Gastroesophageal sphincter (tissue), 4 donors: Measurements from ENCODE around the gene BRMS1L. TPM values are rescaled to one million over a fixed set of nuclear protein-coding genes. Genes with fewer than 3 reads are reported as not detected.
"Not testable (repeated sequence)": the region's sequence is repeated elsewhere in the genome, so short reads cannot be mapped to it uniquely, and the experiment has no call there.

Source experiments
- ATAC-seq: fragments of 150-250 bp; one replicate; pipeline ENCODE4 v1.9.1; 2016; ENCODE audit warnings: mild to moderate bottlenecking, moderate library complexity
- H3K27ac ChIP-seq, 4 donors: fragments of 200-600 bp; sonication (generic) in 3 of 4; 1 replicate in 3 of 4; 2 replicates in 1 of 4; pipeline ENCODE4 v1.5.1; 2016 to 2019
- H3K27me3 ChIP-seq: fragments of 200-600 bp; sonication (generic); one replicate; pipeline ENCODE4 v1.5.1; 2019
- H3K36me3 ChIP-seq, 2 donors: fragments of 200-600 bp; sonication (generic); one replicate each; pipeline ENCODE4 v1.5.1; 2019; ENCODE audit warnings: control low read depth in 1 of 2
- H3K4me1 ChIP-seq, 3 donors: fragments of 200-600 bp; sonication (generic); 1 replicate in 2 of 3; 2 replicates in 1 of 3; pipeline ENCODE4 v1.5.1; 2016 to 2019; ENCODE audit warnings: control low read depth in 2 of 3
- H3K4me3 ChIP-seq, 2 donors: fragments of 200-600 bp; sonication (generic); one replicate each; pipeline ENCODE4 v1.5.1; 2019; ENCODE audit warnings: mild to moderate bottlenecking in 1 of 2, moderate library complexity in 1 of 2
- H3K9me3 ChIP-seq, 3 donors: fragments of 200-600 bp; sonication (generic); one replicate each; pipeline ENCODE4 v1.5.1; 2017 to 2019; ENCODE audit warnings: control low read depth in 2 of 3
- EP300 ChIP-seq: sonication (generic); formaldehyde crosslinking; IDR thresholded peaks from one replicate; pipeline ENCODE4 v1.6.1; 2017; ENCODE audit warnings: antibody characterized with exemption, mild to moderate bottlenecking
- POLR2A ChIP-seq, 2 donors: fragments of 450-650 bp; IDR thresholded peaks; one replicate each; pipeline ENCODE4 v1.6.1; 2017; ENCODE audit warnings: antibody characterized with exemption in 2 of 2, mild to moderate bottlenecking in 2 of 2, moderate library complexity in 1 of 2
- POLR2AphosphoS5 ChIP-seq: sonication (generic); formaldehyde crosslinking; IDR thresholded peaks from one replicate; pipeline ENCODE4 v1.6.1; 2017; ENCODE audit warnings: antibody characterized with exemption
- WGBS, 2 donors: methylation state at CpG; one replicate each; pipeline ENCODE4 v1.1.5; 2018; ENCODE audit warnings: low coverage in 1 of 2; 5-methylcytosine and 5-hydroxymethylcytosine counted together
- total RNA-seq, 4 donors: library from RNA; depleted of rRNA; stranded (reverse); fragments of >200 nt; gene quantifications; one replicate each; pipeline ENCODE4 v1.1.0, GENCODE V29; 2016
- TF ChIP-seq, protein P1 (sequence below), 4 experiments: fragments of 200-600 bp in 2 of 4; fragments of 450-650 bp in 2 of 4; sonication (generic) in 1 of 4; IDR thresholded peaks; one replicate each; pipeline ENCODE4 v1.5.1; 2017 to 2019; ENCODE audit warnings: antibody characterized with exemption in 4 of 4, mild to moderate bottlenecking in 2 of 4, moderate library complexity in 2 of 4

Gene BRMS1L
- total RNA-seq, 4 donors from 2014 or later, result 5.4 to 8.9 (median 7.0) TPM

DNA sequence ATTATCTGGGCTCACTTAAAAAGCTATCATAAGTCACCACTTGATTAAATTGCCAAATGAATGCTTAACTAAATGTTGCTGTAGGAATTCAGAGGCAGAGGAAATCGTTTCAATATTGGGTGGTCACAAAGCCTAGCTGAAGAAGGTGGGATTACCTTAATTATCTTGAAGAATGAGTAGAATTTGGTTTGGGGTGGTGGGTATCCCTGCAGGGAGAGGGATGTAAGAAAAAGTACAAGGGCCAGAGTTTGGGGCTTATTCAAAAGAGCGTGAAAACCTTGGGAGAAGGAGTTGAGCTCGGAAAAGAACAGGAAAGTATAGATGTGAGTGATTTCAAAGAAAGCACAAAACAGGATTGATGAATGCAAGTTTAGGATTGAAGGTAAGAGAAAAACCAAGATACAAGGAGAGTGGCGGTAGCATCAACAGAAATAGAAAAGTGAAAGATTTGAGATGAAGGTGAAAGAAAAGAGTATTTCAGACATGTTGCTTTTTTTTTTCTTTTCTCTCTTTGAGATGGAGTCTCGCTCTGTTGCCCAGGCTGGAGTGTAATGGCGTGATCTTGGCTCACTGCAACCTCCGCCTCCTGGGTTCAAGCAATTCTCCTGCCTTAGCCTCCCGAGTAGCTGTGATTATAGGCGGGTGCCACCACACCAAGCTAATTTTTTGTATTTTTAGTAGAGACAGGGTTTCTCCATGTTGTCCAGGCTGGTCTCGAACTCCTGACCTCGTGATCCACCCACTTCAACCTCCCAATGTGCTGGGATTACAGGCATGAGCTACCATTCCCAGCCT lies 1.7 kb downstream of the BRMS1L start:
- no peaks in the 10 kb centered on the region for H3K9me3 ChIP-seq
- H3K27ac ChIP-seq, result no peak overlapping the region
- 86 to 92% methylated on average over 8 to 11 of the region's 11 CpGs for WGBS, 2 donors
- ATAC-seq, result no peak
- H3K36me3 ChIP-seq, result peaks cover 0 to 17% of the 10 kb centered on the region in 2 donors
- TF ChIP-seq POLR2A (IDR thresholded peaks at IDR 0.05) (no peak), POLR2AphosphoS5 (no peak), EP300 (no peak)
- TF ChIP-seq, protein P1, sequence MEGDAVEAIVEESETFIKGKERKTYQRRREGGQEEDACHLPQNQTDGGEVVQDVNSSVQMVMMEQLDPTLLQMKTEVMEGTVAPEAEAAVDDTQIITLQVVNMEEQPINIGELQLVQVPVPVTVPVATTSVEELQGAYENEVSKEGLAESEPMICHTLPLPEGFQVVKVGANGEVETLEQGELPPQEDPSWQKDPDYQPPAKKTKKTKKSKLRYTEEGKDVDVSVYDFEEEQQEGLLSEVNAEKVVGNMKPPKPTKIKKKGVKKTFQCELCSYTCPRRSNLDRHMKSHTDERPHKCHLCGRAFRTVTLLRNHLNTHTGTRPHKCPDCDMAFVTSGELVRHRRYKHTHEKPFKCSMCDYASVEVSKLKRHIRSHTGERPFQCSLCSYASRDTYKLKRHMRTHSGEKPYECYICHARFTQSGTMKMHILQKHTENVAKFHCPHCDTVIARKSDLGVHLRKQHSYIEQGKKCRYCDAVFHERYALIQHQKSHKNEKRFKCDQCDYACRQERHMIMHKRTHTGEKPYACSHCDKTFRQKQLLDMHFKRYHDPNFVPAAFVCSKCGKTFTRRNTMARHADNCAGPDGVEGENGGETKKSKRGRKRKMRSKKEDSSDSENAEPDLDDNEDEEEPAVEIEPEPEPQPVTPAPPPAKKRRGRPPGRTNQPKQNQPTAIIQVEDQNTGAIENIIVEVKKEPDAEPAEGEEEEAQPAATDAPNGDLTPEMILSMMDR (IDR thresholded peaks at IDR 0.05), result no peak
- no peak overlapping the region for H3K4me3 ChIP-seq
- H3K27me3 ChIP-seq, result no peaks in the 10 kb centered on the region
- H3K4me1 ChIP-seq, result peaks cover 0 to 20% (median 0%) of the 10 kb centered on the region in 3 donors

- no peak overlapping the region for H3K4me3 ChIP-seq
- H3K27ac ChIP-seq, result no peak overlapping the region
- H3K27me3 ChIP-seq, result no peaks in the 10 kb centered on the region
- ATAC-seq, result no peak
- WGBS, 2 donors, result 0 to 45% methylated on average over 1 of the region's 1 CpG
- TF ChIP-seq POLR2A (IDR thresholded peaks at IDR 0.05), result no peak
- no peak for TF ChIP-seq POLR2AphosphoS5
- TF ChIP-seq EP300, result no peak
- TF ChIP-seq, protein P1 (IDR thresholded peaks at IDR 0.05), result no peak
- H3K36me3 ChIP-seq, result peaks cover 0 to 30% of the 10 kb centered on the region in 2 donors
- no peaks in the 10 kb centered on the region for H3K9me3 ChIP-seq
- peaks cover 0 to 20% (median 0%) of the 10 kb centered on the region in 3 donors for H3K4me1 ChIP-seq
These were observed 3.3 kb downstream of the BRMS1L start for GRCh38 chr14:35829449-35829848.

DNA sequence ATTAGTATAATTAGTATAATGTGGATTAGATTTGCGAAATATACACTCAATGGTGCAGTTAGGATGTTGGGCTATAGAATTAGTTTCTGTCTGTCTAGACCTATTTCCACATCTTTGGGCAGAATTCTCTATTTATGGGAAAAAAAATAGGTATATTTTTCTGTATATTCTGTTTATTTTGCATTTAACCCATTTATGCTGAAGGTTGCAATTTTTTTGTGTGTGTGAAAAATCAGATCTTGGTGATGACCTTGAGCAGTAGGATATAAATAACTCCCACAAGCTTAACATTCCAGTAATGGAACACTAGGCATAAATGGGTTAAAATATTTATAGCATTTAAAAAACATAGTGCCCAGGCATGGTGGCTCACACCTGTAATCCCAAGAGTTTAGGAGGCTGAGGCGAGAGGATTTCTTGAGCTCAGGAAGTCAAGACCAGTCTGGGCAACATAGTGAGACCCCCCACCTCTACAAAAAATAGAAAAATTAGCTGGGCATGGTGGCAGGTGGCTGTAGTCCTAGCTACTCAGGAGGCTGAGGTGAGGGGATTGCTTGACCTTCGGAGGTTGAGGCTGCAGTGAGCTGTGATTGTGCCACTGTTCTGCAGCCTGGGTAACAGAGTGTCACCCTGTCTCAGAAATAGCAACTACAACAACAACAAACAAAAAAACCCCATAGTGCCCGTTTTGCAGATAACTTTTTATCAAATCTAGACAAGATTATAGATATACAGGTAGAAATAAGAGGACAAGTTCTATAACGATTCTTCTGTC lies 9.3 kb downstream of the BRMS1L start:
- WGBS, 2 donors, result 87 to 92% methylated on average over 5 of the region's 5 CpGs
- Histone ChIP-seq H3K9me3 (peaks cover 0 to 10% (median 0%) of the 10 kb centered on the region in 3 donors), H3K27ac (no peak overlapping the region), H3K27me3 (no peaks in the 10 kb centered on the region), H3K36me3 (peaks cover 0 to 84% of the 10 kb centered on the region in 2 donors), H3K4me3 (no peak overlapping the region), H3K4me1 (no peaks in the 10 kb centered on the region)
- TF ChIP-seq, protein P1 (IDR thresholded peaks at IDR 0.05), result no peak
- TF ChIP-seq POLR2A (IDR thresholded peaks at IDR 0.05) (no peak), POLR2AphosphoS5 (no peak)
- no peak for ATAC-seq

DNA sequence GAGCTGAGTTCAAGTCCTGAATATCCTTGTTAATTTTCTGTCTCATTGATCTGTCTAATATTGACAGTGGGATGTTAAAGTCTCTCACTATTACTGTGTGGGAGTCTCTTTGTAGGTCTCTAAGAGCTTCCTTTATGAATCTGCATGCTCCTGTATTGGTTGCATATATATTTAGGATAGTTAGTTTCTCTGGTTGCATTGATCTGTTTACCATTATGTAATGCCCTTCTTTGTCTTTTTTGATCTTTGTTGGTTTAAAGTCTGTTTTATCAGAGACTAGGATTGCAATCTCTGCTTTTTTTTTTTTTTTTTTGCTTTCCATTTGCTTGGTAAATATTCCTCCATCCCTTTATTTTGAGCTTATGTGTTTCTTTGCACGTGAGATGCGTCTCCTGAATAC lies 15.6 kb downstream of the BRMS1L start:
- not testable (repeated sequence) for H3K27me3 ChIP-seq, H3K4me3 ChIP-seq, ATAC-seq, H3K4me1 ChIP-seq, H3K27ac ChIP-seq
- peaks cover 0 to 98% of the 10 kb centered on the region in 2 donors for H3K36me3 ChIP-seq
- H3K9me3 ChIP-seq, result peaks cover 0 to 30% (median 0%) of the 10 kb centered on the region in 3 donors
- 100% methylated on average over 2 of the region's 2 CpGs; no CpG with 5 or more reads in 1 of the 2 donors for WGBS, 2 donors

DNA sequence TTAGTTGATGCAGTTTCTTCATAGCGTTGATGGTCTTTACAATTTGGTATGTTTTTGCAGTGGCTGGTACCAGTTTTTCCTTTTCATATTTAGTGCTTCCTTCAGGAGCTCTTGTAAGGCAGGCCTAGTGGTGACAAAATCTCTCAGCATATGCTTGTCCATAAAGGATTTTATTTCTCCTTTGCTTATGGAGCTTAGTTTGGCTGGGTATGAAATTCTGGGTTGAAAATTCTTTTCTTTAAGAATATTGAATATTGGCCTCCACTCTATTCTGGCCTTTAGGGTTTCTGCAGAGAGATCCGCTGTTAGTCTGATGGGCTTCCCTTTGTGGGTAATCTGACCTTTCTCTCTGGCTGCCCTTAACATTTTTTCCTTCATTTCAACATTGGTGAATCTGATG lies 16.1 kb downstream of the BRMS1L start:
- H3K4me1 ChIP-seq, H3K27me3 ChIP-seq, H3K4me3 ChIP-seq, ATAC-seq, H3K27ac ChIP-seq: not testable (repeated sequence)
- peaks cover 0 to 30% (median 0%) of the 10 kb centered on the region in 3 donors for H3K9me3 ChIP-seq
- peaks cover 0 to 98% of the 10 kb centered on the region in 2 donors for H3K36me3 ChIP-seq
- 100% methylated on average over 2 of the region's 2 CpGs for WGBS, 2 donors
